HepG2 (cell line): ENCODE data around the gene TMTC4. TPM values are rescaled to one million over a fixed set of nuclear protein-coding genes. Genes with fewer than 3 reads are reported as not detected.
"Not testable (repeated sequence)": the region's sequence is repeated elsewhere in the genome, so short reads cannot be mapped to it uniquely, and the experiment has no call there.

Experiments used
- ATAC-seq: fragments of 200-7000 bp; cut with Tn5 transposase; 3 replicates; pipeline ENCODE4 v1.9.1; 2020; ENCODE audit warnings: mild to moderate bottlenecking, moderate library complexity
- BruUV-seq: library from RNA; stranded (reverse); fragments of 400-500 nt; replicated peaks from 2 replicates; lab custom pipeline; 2021; lab: Mats Ljungman, UMichigan
- CTCF ChIA-PET: fragments of 300-600 bp; formaldehyde crosslinking; extraction: SDS; loops from one replicate; lab custom pipeline; 2021; ENCODE audit warnings: low total read pairs, inconsistent platforms, low intra/inter-chr PET ratio; lab: Yijun Ruan, JAX
- POLR2A ChIA-PET: fragments of 350-600 bp; sonication (Branson Sonifier 250); formaldehyde crosslinking; loops from one replicate; lab custom pipeline; 2020; ENCODE audit warnings: antibody characterized with exemption, inconsistent platforms; lab: Yijun Ruan, JAX
- DNase-seq: peaks from one replicate; pipeline ENCODE4 v3.0.0-alpha.2; 2015; ENCODE audit warnings: low spot score
- FAIRE-seq: peaks from 3 replicates; lab custom pipeline; 2011; peaks lifted over from hg19 to GRCh38; lab: Jason Lieb, UNC
- H2AFZ ChIP-seq: one replicate; pipeline ENCODE4 v1.6.1; 2011; ENCODE audit warnings: low read length, inconsistent platforms
- H3K27ac ChIP-seq: fragments of 300-600 bp; 3 replicates; pipeline ENCODE4 v1.8.0; 2011; ENCODE audit warnings: mixed run types, mild to moderate bottlenecking, mixed read lengths, low read length, inconsistent platforms; ENCODE audit not compliant: insufficient read depth; ENCODE audit errors: extremely low read length
- H3K27me3 ChIP-seq, 2 experiments: fragments of 200-600 bp in 1 of 2; 2 replicates in 1 of 2; 3 replicates in 1 of 2; pipeline versions ENCODE4 v1.6.0 to v1.8.0; 2011; ENCODE audit warnings: low read length in 2 of 2, mild to moderate bottlenecking in 2 of 2, moderate library complexity in 2 of 2, inconsistent platforms in 1 of 2; ENCODE audit not compliant: insufficient read depth in 2 of 2, control insufficient read depth in 1 of 2
- H3K36me3 ChIP-seq, 2 experiments: fragments of 200-600 bp in 1 of 2; replicated peaks in 1 of 2; 2 replicates in 1 of 2; 3 replicates in 1 of 2; pipeline versions ENCODE4 v1.5.1 to v1.8.0; 2011; ENCODE audit warnings: low read length in 2 of 2, inconsistent platforms in 1 of 2; ENCODE audit not compliant: insufficient read depth in 2 of 2, control insufficient read depth in 1 of 2
- H3K4me1 ChIP-seq: 2 replicates; pipeline ENCODE4 v1.5.1; 2012; ENCODE audit warnings: low read length, inconsistent platforms; ENCODE audit not compliant: insufficient read depth
- H3K4me2 ChIP-seq: 2 replicates; pipeline ENCODE4 v1.6.0; 2011; ENCODE audit warnings: low read depth, low read length, inconsistent platforms
- H3K4me3 ChIP-seq, 3 experiments: fragments of 200-600 bp in 1 of 3; sonication (generic), shearing (Covaris generic) in 1 of 3; replicated peaks in 1 of 3; 2 replicates each; pipeline ENCODE4 v1.5.1; 2011 to 2016; ENCODE audit warnings: low read length in 3 of 3, inconsistent platforms in 2 of 3, low read depth in 2 of 3, mild to moderate bottlenecking in 2 of 3, control low read depth in 1 of 3, mixed read lengths in 1 of 3; ENCODE audit not compliant: insufficient read depth in 1 of 3
- H3K79me2 ChIP-seq: one replicate; pipeline ENCODE4 v1.6.1; 2011; ENCODE audit warnings: low read length, inconsistent platforms; ENCODE audit not compliant: insufficient read depth
- H3K9ac ChIP-seq: 2 replicates; pipeline ENCODE4 v1.6.0; 2011; ENCODE audit warnings: mild to moderate bottlenecking, low read depth, low read length, inconsistent platforms; ENCODE audit not compliant: insufficient read depth
- H3K9me3 ChIP-seq: 2 replicates; pipeline ENCODE4 v1.5.1; 2012; ENCODE audit warnings: mild to moderate bottlenecking, low read length
- H4K20me1 ChIP-seq: 2 replicates; pipeline ENCODE4 v1.6.0; 2011; ENCODE audit warnings: inconsistent platforms, mild to moderate bottlenecking, low read length, moderate library complexity; ENCODE audit not compliant: insufficient read depth
- HOXA3 ChIP-seq: sonication (generic); formaldehyde crosslinking; IDR thresholded peaks from 2 replicates; pipeline ENCODE4 v1.5.0; 2020; ENCODE audit warnings: missing genetic modification reagents
- TFE3 ChIP-seq: IDR thresholded peaks from 2 replicates; pipeline ENCODE4 v1.6.1; 2016
- ZHX2 ChIP-seq, 2 experiments: sonication (generic) in 1 of 2; formaldehyde crosslinking in 1 of 2; IDR thresholded peaks; 2 replicates each; pipeline versions ENCODE4 v1.6.1 to v1.9.0; 2014 to 2022; ENCODE audit warnings: antibody characterized with exemption in 1 of 2, borderline replicate concordance in 1 of 2, inconsistent platforms in 1 of 2, low read depth in 1 of 2, missing genetic modification reagents in 1 of 2
- ZNF446 ChIP-seq: sonication (generic); formaldehyde crosslinking; IDR thresholded peaks from 2 replicates; pipeline ENCODE4 v1.5.0; 2020; ENCODE audit warnings: mild to moderate bottlenecking, missing genetic modification reagents
- ZNF740 ChIP-seq: sonication (generic); formaldehyde crosslinking; IDR thresholded peaks from 2 replicates; pipeline ENCODE4 v1.4.0; 2020; ENCODE audit warnings: missing genetic modification reagents
- WGBS: methylation state at CpG from one replicate; pipeline ENCODE4 v1.1.6; 2017; ENCODE audit warnings: low lambda C conversion rate; 5-methylcytosine and 5-hydroxymethylcytosine counted together
- in situ Hi-C: cut with HindIII; loops from 2 replicates; pipeline ENCODE4 v1.10.0; 2017; ENCODE audit warnings: low pct_unique_long_range_greater_than_20kb; ENCODE audit not compliant: extremely low pct_ligation_motif_present
- intact Hi-C: fragments of 100-400 bp; cut with micrococcal nuclease; formaldehyde crosslinking; loops from one replicate; pipeline ENCODE4 v1.10.0; 2022; ENCODE audit not compliant: unreplicated experiment
- polyA plus RNA-seq, 8 experiments: library from polyadenylated mRNA; depleted of rRNA in 3 of 8; stranded (reverse) in 7 of 8; unstranded in 1 of 8; fragments of >200 nt; fragmentation: Illumina TruSeq in 4 of 8; extraction: Trizol in 4 of 8; gene quantifications; 2 replicates each; pipeline versions ENCODE4 v1.2.1 to v1.2.3, GENCODE V29; 2011 to 2016; ENCODE audit warnings: low read depth in 4 of 8, missing spikeins in 1 of 8, mixed read lengths in 1 of 8; ENCODE audit not compliant: insufficient read depth in 1 of 8
- total RNA-seq, 5 experiments: library from RNA; depleted of rRNA; stranded (reverse); fragments of >200 nt; fragmentation: Illumina TruSeq; extraction: Trizol; gene quantifications; 2 replicates each; pipeline ENCODE4 v1.2.3, GENCODE V29; 2016; ENCODE audit warnings: low read depth in 1 of 5

The TMTC4 gene
- total and polyA plus RNA-seq, 2 of the 13 experiments (the other 11 are each of a cell fraction or from before 2014, with no cell fraction given) = 16.0 to 22.6 TPM

- peaks cover 8% of the 10 kb centered on the region for H3K4me1 ChIP-seq
- TF ChIP-seq ZNF446 (CRISPR knock-in tag) = no peak
- TF ChIP-seq ZHX2 (IDR thresholded peaks at IDR 0.05; ENCODE audit: low read depth) = no peak
- no peak for TF ChIP-seq ZHX2 (CRISPR knock-in tag; IDR thresholded peaks at IDR 0.05; ENCODE audit: borderline replicate concordance)
- no peak for TF ChIP-seq HOXA3 (CRISPR knock-in tag)
- TF ChIP-seq ZNF740 = no peak
- no peak for TF ChIP-seq TFE3
- H3K4me2 ChIP-seq = no peak overlapping the region
- H3K27me3 ChIP-seq = peaks cover 0 to 4% of the 10 kb centered on the region in 2 experiments; a peak in 1 of 5 replicates
- no peak overlapping the region for H3K9ac ChIP-seq
- no peak overlapping the region for H3K27ac ChIP-seq
- in situ Hi-C loops = loop anchor here (25.0 kb wide), 1 partner anchor 432 kb away; no protein-coding TSS in a partner anchor
- 26% methylated on average over 3 of the region's 3 CpGs for WGBS
- H3K36me3 ChIP-seq = no peaks in the 10 kb centered on the region
- H2AFZ ChIP-seq = no peak overlapping the region
- H3K9me3 ChIP-seq = no peaks in the 10 kb centered on the region
- no peaks in the 10 kb centered on the region for H3K79me2 ChIP-seq
- POLR2A ChIA-PET = no interaction called here
- DNase-seq (no peak), FAIRE-seq (no peak), ATAC-seq (no peak)
- no peaks in the 10 kb centered on the region for H4K20me1 ChIP-seq
- no TSS peak for BruUV-seq
- CTCF ChIA-PET = no interaction called here
- intact Hi-C loops = no loop called here
- no peak overlapping the region for H3K4me3 ChIP-seq
Measured at GRCh38 chr13:100680131-100680530, 5.5 kb upstream of the TMTC4 start.

- H3K36me3 ChIP-seq, FAIRE-seq, DNase-seq, H3K79me2 ChIP-seq, H3K4me2 ChIP-seq, intact Hi-C loops, BruUV-seq, H3K27me3 ChIP-seq, ATAC-seq, H3K9ac ChIP-seq, POLR2A ChIA-PET, H2AFZ ChIP-seq, H3K27ac ChIP-seq, H3K9me3 ChIP-seq, H3K4me3 ChIP-seq, CTCF ChIA-PET, H4K20me1 ChIP-seq: not testable (repeated sequence)
- 99% methylated on average over 5 of the region's 5 CpGs for WGBS
- in situ Hi-C loops = loop anchor here (25.0 kb wide), 1 partner anchor 435 kb away; no protein-coding TSS in a partner anchor
- peaks cover 23% of the 10 kb centered on the region for H3K4me1 ChIP-seq
Measured at GRCh38 chr13:100677128-100677527, 2.5 kb upstream of the TMTC4 start.
